Measurements from ENCODE around the gene FDXACB1.
A peak's percentile ranks its signal among the peaks of the same experiment; 100 is the strongest.

The FDXACB1 gene

DNA sequence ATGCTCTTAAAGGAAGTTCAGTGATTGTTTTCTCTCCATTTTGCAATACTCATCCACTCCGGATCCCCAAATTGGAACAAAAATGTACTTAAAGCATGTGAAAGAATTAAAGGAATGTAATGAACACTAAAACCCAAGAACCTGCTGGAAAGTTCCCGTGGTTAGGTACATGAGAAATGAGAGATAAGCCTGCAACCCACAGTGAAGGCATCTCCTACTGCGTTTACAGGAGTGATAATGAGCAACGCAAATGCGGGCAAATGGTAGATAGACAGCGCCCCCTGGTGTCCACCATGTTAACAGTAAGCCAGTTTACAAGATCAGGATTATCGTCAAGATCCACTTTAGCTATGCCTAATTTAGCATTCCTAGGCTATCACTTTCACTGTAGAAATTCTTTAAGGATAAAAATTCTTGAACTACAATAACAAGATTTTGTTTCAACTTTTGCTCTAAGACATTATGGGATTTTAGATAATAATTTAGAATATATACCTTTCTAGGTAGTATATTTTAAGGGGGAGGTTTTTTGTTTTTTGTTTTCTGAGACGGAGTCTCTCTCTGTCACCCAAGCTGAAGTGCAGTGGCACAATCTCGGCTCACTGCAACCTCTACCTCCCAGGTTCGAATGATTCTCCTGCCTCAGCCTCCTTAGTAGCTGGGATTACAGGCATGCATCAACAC lies 37.5 kb downstream of the FDXACB1 start:
- DNase-seq (peak; percentile 89), ATAC-seq (peak; percentile 81)
- no peak overlapping the region for H3K4me3 Mint-ChIP-seq
- peaks cover 23% of the 10 kb centered on the region for H3K36me3 Mint-ChIP-seq (ENCODE audit: low read depth)
- H3K9me3 Mint-ChIP-seq: no peaks in the 10 kb centered on the region
- peaks cover 10% of the 10 kb centered on the region for H3K4me1 Mint-ChIP-seq
- H3K27me3 Mint-ChIP-seq: no peaks in the 10 kb centered on the region
- no peak overlapping the region for H3K27ac Mint-ChIP-seq

DNA sequence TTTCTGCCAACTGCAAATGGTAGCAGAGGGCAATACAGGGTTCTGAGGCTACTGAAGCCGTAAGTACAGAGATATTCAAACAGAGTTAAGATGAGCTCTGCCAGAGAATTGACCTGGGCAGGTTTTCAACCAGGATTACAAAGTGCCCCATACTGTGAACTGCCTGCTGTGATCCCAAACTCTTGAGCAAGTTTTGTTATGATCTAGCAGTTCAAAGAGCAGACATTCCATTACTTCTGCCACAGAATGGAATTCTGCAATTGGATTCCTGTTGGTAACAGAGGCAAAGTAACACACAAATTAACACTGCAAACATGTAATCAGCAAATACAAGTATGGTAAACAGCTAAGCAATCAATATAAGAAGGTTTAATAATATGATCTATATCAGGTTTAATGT lies 38.8 kb downstream of the FDXACB1 start:
- H3K9me3 Mint-ChIP-seq: no peaks in the 10 kb centered on the region
- no peak overlapping the region for H3K27ac Mint-ChIP-seq
- H3K27me3 Mint-ChIP-seq: no peaks in the 10 kb centered on the region
- H3K36me3 Mint-ChIP-seq (ENCODE audit: low read depth): peaks cover 35% of the 10 kb centered on the region
- H3K4me1 Mint-ChIP-seq: peaks cover 13% of the 10 kb centered on the region
- ATAC-seq (no peak), DNase-seq (no peak)
- H3K4me3 Mint-ChIP-seq: no peak overlapping the region

DNA sequence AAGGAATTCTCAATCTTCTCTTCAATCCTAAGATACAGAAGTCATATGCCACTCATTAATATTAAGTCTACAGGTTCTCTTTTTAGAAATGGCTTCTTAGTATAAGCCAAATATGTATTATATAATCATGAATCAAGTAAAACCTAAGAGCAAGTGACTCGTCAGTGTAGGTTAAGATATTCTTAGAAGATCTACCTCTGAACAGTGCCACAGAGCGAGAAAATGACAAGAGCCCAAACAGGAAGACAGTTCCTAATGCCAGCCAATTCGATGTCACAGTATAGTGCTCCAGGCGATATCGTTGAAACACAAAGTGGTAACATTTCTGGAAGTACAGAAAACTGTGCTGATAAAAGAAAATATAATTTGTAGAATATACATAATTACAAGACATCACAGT lies 40.9 kb downstream of the FDXACB1 start:
- Mint-ChIP-seq H3K36me3 (ENCODE audit: low read depth) (peaks cover 47% of the 10 kb centered on the region), H3K4me3 (no peak overlapping the region), H3K9me3 (no peaks in the 10 kb centered on the region), H3K4me1 (peaks cover 13% of the 10 kb centered on the region), H3K27ac (no peak overlapping the region), H3K27me3 (no peaks in the 10 kb centered on the region)
- ATAC-seq: no peak
- DNase-seq: no peak

DNA sequence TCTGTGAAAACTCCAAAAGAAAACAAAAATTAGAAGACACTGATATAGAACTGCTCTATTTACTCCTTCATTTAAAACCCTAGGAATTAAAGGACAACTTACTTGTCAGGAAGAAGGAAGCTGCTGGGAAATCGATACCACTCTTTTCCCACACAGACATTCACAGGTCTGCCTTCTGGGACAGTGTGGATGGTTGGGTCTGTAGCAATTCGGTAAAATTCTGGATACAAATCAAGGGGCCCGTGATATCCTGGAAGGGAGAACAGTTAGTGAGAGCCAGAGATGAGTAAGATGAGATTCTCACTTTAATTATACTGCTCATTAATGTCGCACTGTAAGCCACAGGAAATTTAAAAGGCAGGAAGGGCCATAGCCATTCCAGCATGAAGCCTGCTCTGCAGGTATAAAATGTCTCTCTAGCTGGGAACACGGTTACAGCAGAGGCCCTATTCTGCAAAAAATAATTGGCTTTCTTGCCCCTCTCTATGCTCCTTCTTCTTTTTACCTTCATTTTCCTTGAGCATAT lies 41.5 kb downstream of the FDXACB1 start:
- ATAC-seq: no peak

DNA sequence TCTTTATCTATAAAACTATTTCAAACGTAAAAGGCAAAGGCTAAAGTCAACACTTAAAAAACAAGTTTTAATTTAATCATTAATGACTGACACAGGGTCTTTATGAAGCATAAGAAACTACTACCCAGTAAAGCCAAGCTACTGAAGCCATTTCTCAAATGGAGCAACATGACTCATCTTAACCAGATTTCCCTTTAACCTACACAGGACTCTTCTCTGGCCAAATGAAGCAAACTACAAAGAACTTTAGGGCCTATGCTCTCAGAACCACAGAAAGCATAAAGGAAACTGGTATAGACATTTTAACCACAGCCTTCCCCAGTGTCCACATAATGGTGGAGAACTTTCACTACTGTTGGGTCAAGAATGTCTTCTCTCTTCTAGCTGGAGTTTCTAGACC lies 42.2 kb downstream of the FDXACB1 start:
- Mint-ChIP-seq H3K27ac (no peak overlapping the region), H3K9me3 (no peaks in the 10 kb centered on the region), H3K27me3 (no peaks in the 10 kb centered on the region), H3K4me1 (peaks cover 13% of the 10 kb centered on the region), H3K36me3 (ENCODE audit: low read depth) (peaks cover 47% of the 10 kb centered on the region), H3K4me3 (no peak overlapping the region)
- DNase-seq (no peak), ATAC-seq (peak; percentile 79)

More for the DNA sequence above, 41.5 kb downstream of the FDXACB1 start:
- no peaks in the 10 kb centered on the region for H3K27me3 Mint-ChIP-seq
- no peak overlapping the region for H3K4me3 Mint-ChIP-seq
- no peak overlapping the region for H3K27ac Mint-ChIP-seq
- H3K9me3 Mint-ChIP-seq: no peaks in the 10 kb centered on the region
- peaks cover 13% of the 10 kb centered on the region for H3K4me1 Mint-ChIP-seq
- H3K36me3 Mint-ChIP-seq (ENCODE audit: low read depth): peaks cover 47% of the 10 kb centered on the region
- no peak for DNase-seq

DNA sequence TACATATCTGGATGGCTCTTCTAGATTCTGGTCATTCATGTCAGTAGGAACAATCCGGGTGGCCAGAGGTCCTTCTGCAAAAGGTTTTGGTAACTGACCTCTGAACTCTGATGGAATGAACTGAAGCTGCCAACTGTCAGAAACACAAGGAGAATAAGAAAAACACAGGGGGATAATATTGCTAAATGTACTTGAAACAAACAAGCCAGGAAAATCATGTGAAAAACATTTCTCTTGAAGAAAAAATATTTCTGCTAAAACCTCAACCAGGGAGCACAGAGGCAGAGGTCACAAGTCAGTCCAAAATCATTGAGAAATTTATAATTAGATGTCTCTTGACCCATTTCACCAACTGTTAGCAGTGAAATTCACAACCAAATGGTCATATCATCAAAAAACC lies 42.8 kb downstream of the FDXACB1 start:
- peaks cover 47% of the 10 kb centered on the region for H3K36me3 Mint-ChIP-seq (ENCODE audit: low read depth)
- no peak for DNase-seq
- no peak overlapping the region for H3K4me3 Mint-ChIP-seq
- no peak for ATAC-seq
- H3K4me1 Mint-ChIP-seq: peaks cover 13% of the 10 kb centered on the region
- H3K27ac Mint-ChIP-seq: no peak overlapping the region
- no peaks in the 10 kb centered on the region for H3K9me3 Mint-ChIP-seq
- no peaks in the 10 kb centered on the region for H3K27me3 Mint-ChIP-seq

DNA sequence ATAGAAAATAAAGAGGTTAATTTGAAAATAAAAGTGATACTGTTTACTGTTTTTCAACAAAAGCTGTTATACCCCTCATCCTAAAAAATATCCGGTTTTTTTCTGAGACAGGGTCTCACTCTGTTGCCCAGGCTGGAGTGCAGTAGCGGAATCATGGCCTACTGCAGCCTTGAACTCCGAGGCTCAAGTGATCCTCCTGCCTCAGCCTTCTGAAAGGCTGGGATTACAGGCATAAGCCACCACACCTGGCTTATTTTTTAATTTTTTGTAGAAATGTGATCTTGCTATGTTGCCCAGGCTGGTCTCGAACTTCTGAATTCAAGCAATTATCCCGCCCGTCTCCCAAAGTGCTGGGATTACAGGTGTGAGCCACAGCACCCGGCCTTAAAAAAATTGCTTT lies 43.3 kb downstream of the FDXACB1 start:
- H3K9me3 Mint-ChIP-seq: no peaks in the 10 kb centered on the region
- H3K36me3 Mint-ChIP-seq (ENCODE audit: low read depth): peaks cover 46% of the 10 kb centered on the region
- no peaks in the 10 kb centered on the region for H3K27me3 Mint-ChIP-seq
- DNase-seq (no peak), ATAC-seq (no peak)
- H3K27ac Mint-ChIP-seq: no peak overlapping the region
- no peak overlapping the region for H3K4me3 Mint-ChIP-seq
- H3K4me1 Mint-ChIP-seq: peaks cover 13% of the 10 kb centered on the region

DNA sequence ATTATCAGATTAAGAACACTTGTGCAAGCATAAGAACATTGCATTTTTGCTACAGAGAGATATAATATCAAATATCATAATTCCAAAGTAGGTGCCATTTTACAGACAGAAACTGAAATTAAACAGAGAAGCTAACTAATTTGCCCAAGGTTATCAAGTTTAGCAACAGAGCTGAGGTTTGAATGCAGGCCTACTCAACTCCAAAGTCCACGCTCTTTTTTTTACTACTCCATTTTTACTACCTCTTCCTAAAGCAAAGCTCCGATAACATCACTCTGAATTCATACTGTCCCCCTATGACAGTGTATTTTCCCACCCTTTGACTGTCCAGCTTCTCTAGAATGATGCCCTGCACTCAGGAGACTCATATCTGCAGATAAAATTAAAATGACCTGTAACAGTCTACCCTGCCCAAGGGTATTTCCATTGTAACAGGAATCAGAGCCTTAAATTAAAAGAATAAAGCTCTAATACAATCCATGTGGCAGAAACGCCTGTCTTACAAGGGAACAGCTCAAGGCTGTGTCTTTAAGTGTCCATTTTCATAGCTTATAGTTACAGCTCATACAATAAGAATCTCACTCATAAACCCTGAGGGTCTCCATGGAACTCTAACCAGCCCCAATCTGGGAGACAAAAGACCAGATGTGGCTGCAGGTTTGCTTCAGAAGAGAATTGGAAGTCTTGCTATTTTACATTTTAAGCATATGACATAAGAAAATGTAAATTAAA lies 44.4 kb downstream of the FDXACB1 start:
- ATAC-seq: no peak
- no peak for DNase-seq
- Mint-ChIP-seq H3K4me1 (peaks cover 18% of the 10 kb centered on the region), H3K27ac (no peak overlapping the region), H3K4me3 (no peak overlapping the region), H3K27me3 (no peaks in the 10 kb centered on the region), H3K36me3 (ENCODE audit: low read depth) (peaks cover 49% of the 10 kb centered on the region), H3K9me3 (no peaks in the 10 kb centered on the region)

DNA sequence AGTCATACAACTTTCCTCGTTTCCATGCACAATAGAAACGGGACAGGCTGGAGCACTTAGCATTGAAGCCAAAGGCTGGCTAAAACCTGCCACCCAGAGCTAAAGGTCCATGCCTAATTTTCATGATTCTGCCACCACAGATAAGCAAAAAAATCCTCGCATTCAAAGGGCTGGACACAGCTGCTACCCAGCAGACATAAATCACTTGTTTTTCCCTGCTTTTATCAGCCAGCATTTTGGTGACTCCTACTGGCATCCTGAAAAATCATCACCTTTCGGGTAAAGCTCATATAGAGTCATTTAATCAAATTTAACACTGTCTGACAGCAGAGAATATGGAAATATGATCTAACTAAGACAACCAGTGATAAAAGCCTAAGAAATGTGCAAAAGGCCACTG lies 45.4 kb downstream of the FDXACB1 start:
- no peak overlapping the region for H3K4me3 Mint-ChIP-seq

DNA sequence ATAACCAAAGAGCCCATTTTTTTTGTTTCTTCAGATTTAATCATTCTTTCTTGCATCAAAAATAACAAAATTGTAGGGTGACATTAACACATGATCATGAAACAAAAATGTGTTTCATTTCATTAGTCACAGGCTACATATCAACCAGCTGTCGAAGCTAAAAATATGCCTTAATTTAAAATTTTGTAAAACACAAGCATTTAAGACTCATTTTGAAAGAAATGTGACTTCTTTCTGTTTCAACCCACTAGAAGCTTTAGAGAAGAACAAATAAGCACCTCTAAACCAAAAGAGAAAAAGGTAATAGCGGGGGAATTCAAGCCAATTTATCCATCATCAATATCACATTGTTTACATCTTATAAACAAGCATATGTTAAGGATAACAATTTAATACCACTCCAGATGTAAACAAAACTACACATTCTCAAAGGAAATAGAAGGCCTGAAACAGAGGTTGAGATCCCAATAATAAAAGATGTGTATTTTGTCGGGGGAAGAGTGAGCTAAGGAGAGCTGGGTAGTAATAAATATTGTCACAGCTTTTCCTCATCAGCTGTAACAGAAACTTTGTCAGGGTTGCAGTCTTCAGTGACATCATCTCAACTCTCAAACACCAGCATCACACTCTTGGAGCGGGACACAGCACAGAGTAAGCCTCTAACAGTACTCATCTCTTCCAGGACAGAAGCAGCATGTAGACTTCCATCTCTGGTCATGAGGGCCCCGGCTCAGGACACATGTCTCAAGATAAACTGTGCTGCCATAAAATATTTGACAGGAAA lies 49.6 kb downstream of the FDXACB1 start:
- Mint-ChIP-seq H3K27me3 (no peaks in the 10 kb centered on the region), H3K4me1 (peaks cover 17% of the 10 kb centered on the region), H3K36me3 (ENCODE audit: low read depth) (peaks cover 23% of the 10 kb centered on the region), H3K9me3 (no peaks in the 10 kb centered on the region), H3K4me3 (no peak overlapping the region), H3K27ac (no peak overlapping the region)
- DNase-seq (no peak), ATAC-seq (peak; percentile 15)

More for the DNA sequence above, 45.4 kb downstream of the FDXACB1 start:
- Mint-ChIP-seq H3K36me3 (ENCODE audit: low read depth) (peaks cover 50% of the 10 kb centered on the region), H3K4me1 (peaks cover 28% of the 10 kb centered on the region), H3K27me3 (no peaks in the 10 kb centered on the region), H3K9me3 (no peaks in the 10 kb centered on the region), H3K27ac (no peak overlapping the region)
- DNase-seq (no peak), ATAC-seq (no peak)

DNA sequence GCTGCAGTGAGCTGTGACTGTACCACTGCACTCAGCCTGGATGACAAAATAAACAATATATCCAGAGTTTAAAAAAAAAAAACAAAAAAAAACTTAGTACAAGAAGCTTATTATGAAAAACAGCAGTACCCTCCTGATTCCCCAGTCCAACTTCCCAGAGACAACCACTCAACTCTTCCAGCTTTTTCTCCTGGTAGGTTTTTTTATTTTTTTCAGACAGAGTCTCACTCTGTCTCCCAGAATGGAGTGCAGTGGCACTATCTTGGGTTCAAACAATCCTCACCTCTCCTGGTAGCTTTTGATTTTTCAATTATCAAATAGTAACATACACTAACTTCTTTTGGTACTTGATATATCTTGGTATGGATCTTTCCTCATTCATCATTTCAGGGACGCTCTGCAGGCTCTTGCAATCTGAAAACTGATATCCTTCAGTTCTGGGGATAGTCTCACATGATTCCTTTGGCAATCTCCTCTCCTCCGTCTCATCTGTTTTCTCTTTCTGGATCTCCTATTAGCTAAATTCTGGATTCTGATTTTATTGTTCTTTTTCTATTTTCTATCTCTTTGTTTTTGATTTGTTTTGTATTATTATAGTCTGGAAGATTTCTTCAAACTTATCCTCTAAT lies 52.5 kb downstream of the FDXACB1 start:
- H3K9me3 Mint-ChIP-seq: no peaks in the 10 kb centered on the region
- DNase-seq: no peak
- H3K27ac Mint-ChIP-seq: no peak overlapping the region
- no peak overlapping the region for H3K4me3 Mint-ChIP-seq
- H3K4me1 Mint-ChIP-seq: peaks cover 17% of the 10 kb centered on the region
- H3K27me3 Mint-ChIP-seq: no peaks in the 10 kb centered on the region
- peaks cover 16% of the 10 kb centered on the region for H3K36me3 Mint-ChIP-seq (ENCODE audit: low read depth)
- ATAC-seq: no peak
